HAP-1 (cell line): ENCODE measurements around the gene PTH1R.
A peak's percentile ranks its signal among the peaks of the same experiment; 100 is the strongest.

ENCODE experiments used
- DNase-seq, 2 experiments: peaks; one replicate each; pipeline ENCODE4 v3.0.0-alpha.2; 2016 to 2020; ENCODE audit warnings: low spot score in 2 of 2
- H3K27me3 ChIP-seq: fragments of 250-450 bp; sonication (Bioruptor Pico); 2 replicates; pipeline ENCODE4 v1.5.1; 2020; ENCODE audit warnings: low read depth, mild to moderate bottlenecking, moderate library complexity
- H3K36me3 ChIP-seq: fragments of 250-450 bp; sonication (Bioruptor Pico); replicated peaks from 2 replicates; pipeline ENCODE4 v1.5.1; 2020; ENCODE audit warnings: mild to moderate bottlenecking
- H3K4me1 ChIP-seq: fragments of 250-450 bp; sonication (Bioruptor Pico); 2 replicates; pipeline ENCODE4 v1.5.1; 2020; ENCODE audit warnings: mild to moderate bottlenecking
- H3K4me3 ChIP-seq: fragments of 250-450 bp; sonication (Bioruptor Pico); 2 replicates; pipeline ENCODE4 v1.5.1; 2020; ENCODE audit warnings: mild to moderate bottlenecking, moderate library complexity
- H3K9me3 ChIP-seq: fragments of 250-450 bp; sonication (Bioruptor Pico); 2 replicates; pipeline ENCODE4 v1.5.1; 2020; ENCODE audit warnings: mild to moderate bottlenecking, moderate library complexity
- in situ Hi-C: fragments of 300-500 bp; cut with MboI; formaldehyde crosslinking; loops from 3 replicates; pipeline ENCODE4 v1.14.3; 2020; ENCODE audit warnings: low sequenced_read_pairs, inconsistent platforms, mixed read lengths

Gene PTH1R

DNA sequence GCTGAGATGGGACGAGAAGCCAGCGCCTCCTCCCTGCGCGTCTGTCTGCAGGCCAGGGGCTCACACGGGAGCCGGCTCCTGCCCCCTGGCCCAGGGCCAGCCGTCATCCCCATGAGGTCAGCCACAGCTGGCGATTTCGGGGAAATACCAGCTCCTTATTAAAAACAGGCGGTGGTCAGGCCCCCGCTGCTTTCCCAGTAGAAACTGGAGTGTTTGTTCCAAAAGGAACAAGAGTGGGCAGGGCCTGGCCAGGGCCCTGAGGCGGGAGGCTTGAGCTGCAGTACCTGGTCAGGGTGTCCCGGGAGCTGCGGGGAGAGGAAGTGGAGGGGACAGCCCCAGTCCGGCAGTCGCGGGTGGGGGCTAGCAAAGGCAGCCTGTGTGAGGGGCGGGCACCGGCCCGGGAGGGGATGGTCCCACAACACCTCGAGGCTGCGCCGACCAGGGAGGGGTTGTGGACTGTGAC lies 32.1 kb upstream of the PTH1R start:
- in situ Hi-C loops = no loop called here

DNA sequence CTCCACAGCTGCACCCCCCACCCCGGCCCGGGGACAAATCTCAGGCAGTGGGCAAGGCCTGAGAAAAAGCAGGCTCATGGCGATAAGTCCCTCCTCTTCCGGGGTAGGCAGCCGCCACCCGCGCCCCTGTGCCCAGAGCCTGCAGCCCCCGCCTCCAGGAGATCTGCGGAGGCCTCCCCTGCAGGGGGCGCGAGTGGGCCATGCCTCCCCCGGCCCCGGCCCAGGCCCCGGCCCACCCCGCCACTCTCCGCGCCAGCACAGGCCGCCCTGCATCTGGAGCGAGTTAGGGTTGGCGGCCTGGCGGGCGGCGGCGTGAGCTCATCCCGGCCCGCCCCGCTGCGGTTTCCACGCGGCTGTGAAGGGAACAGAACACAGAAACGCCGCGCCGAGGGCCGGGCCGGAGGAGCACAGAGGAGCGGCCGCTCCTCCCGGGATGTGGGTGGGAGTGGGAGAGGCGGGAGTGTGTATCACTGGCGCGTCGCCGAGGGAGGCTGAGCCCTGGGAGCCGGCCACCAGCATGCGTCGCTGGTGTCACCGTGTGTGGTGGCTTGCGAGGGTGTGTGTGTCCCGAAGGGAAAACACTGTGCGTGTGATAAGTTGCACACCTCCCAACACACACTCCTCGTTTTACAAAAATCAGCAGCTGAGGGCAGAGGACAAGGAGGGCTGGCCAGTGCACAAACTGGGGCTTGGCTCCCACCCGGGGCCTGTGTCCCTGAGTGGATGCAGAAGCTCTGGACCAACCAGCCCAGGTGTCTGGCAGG lies 31.5 kb upstream of the PTH1R start:
- Histone ChIP-seq H3K36me3 (no peaks in the 10 kb centered on the region), H3K9me3 (peaks cover 3% of the 10 kb centered on the region; the same call in 1 of the 2 replicates), H3K4me1 (no peaks in the 10 kb centered on the region), H3K27me3 (no peaks in the 10 kb centered on the region), H3K4me3 (no peak overlapping the region)
- DNase-seq = no peak
- in situ Hi-C loops = no loop called here

More for the DNA sequence above, 32.1 kb upstream of the PTH1R start:
- Histone ChIP-seq H3K9me3 (peaks cover 3% of the 10 kb centered on the region; the same call in 1 of the 2 replicates), H3K4me1 (no peaks in the 10 kb centered on the region), H3K27me3 (no peaks in the 10 kb centered on the region), H3K4me3 (no peak overlapping the region), H3K36me3 (no peaks in the 10 kb centered on the region)
- no peak for DNase-seq

DNA sequence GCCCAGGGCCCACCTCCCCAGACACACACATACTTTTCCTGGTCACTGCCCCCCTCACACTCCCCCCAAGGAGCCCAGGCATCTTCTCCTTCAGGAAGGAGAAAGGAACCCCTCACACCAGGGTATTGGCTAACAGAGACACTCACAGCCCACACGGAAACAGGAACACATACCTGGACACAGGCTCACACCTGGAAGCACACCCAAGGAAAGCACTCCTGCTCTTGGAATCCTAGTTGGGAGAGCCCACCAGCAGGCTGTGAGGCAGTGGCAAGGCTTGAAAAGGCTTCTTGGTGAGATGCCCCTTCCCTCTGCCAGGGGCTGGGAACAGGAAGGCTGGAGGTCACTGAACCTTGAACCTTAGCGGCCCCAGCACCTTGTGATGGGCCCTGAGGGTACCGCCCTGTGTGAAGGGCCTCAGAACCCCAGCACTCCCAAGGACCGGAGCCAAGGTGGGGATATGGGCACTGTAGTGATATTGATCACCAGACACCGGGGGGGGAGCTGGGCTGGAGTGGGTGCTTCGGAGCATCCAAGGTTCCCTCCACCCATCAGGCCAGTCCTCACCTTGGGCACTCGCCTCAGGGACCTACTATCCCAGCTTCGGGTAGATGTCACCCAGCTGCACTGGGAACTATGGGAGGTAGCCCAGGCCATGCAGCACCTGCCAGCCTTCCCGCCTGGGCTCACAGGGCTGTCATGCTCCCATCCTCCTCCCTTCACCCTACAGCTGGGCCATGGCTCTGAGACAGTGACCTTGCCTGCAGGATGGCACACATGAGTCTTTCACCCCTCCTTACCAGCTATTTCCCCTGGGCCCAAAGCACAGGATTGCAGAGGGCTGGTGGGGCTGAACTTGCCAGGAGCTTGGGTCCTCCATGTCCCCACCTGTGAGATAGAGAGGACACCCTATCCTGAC lies 30.6 kb upstream of the PTH1R start:
- in situ Hi-C loops = no loop called here
- no peak overlapping the region for H3K4me3 ChIP-seq
- no peaks in the 10 kb centered on the region for H3K4me1 ChIP-seq
- H3K36me3 ChIP-seq = no peaks in the 10 kb centered on the region
- no peak for DNase-seq
- no peaks in the 10 kb centered on the region for H3K27me3 ChIP-seq
- no peaks in the 10 kb centered on the region for H3K9me3 ChIP-seq

DNA sequence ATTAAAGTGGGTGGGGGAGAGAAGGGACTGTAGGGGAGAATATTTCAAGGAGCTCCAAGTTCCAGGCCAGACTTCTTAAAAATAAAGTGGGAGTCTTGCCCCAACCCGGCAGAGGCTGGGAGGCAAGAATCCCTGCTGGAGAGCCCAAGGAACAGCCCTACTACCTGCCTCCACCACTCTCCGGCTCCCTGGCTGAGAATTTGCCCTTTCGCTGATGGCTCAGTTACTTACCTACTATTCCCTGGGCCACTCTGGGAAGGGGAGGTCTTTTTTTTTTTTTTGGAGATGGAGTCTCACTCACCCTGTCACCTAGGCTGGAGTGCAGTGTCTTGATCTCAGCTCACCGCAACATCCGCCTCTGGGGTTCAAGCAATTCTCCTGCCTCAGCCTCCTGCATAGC lies 29.8 kb upstream of the PTH1R start:
- no peaks in the 10 kb centered on the region for H3K9me3 ChIP-seq
- no peak overlapping the region for H3K4me3 ChIP-seq
- no peaks in the 10 kb centered on the region for H3K4me1 ChIP-seq
- no peaks in the 10 kb centered on the region for H3K27me3 ChIP-seq
- no peaks in the 10 kb centered on the region for H3K36me3 ChIP-seq
- in situ Hi-C loops = no loop called here
- no peak for DNase-seq

DNA sequence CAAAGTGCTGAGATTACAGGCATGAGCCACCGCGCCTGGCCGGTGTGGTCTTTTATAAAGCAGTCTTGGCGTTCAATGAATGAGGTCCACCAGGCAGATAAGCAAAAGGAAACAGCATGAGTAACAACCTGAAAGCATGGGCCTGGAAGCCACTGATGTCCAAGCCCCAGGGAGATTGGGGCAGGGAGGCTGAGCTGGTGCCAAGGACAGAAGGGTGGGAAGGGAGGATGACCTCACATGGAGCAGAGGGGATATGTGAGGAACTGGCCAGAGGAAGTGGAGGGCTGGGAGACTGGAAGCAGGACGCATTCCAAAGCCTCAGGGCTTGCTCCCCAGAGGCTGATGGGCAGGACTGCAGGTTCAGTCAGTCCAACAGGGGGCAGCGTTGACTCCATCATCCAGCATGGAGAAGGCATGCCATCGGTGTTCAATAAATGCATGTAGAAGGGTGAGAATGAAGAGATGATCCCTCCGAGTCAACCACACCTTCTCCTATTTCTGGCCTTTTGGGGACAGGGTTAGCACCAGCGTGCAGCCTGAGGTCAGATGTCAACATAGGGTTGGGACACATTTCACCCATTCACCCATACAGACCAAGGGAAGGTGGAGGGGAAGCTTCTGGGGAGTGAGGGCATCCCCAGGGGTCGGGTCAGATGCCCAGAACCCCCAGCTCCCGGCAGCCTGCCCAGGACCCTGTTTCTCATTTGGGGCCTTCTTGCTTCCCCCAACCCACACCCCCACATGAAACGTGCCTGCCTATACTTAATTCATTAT lies 29.1 kb upstream of the PTH1R start:
- Histone ChIP-seq H3K9me3 (no peaks in the 10 kb centered on the region), H3K4me1 (no peaks in the 10 kb centered on the region), H3K4me3 (no peak overlapping the region), H3K27me3 (no peaks in the 10 kb centered on the region), H3K36me3 (no peaks in the 10 kb centered on the region)
- in situ Hi-C loops = no loop called here
- peak in 1 of 2 experiments; percentile 55 for DNase-seq

DNA sequence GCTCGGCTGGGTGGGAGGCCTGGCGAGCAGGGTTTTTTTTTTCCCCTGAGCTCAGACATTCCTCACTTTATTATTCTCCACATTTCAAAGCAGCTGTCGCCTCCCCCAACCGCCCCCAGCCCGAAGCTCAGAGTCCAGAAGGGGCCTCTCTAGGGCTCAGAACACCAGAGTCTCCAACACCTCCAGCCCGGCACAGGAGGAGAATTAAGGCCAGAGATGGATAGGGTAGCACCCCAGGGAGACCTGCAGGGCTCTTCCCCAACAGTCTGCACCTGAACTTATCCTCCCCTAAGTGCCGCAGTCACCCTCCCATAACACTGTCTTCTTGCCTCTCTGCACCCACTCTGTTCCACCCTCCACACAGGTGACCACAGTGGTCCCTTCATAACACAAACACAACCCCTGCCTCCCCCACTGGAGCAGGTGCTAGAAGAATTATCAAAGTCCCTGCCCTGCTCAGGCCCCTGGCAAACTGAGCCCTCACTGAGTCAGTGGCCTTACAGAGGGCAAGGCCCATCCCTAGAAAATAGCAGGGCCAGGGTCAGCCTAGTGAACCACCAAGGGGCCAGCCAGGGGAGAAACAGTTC lies 28.4 kb upstream of the PTH1R start:
- in situ Hi-C loops = no loop called here
- H3K36me3 ChIP-seq = no peaks in the 10 kb centered on the region
- no peak overlapping the region for H3K4me3 ChIP-seq
- no peaks in the 10 kb centered on the region for H3K27me3 ChIP-seq
- DNase-seq = no peak
- H3K9me3 ChIP-seq = no peaks in the 10 kb centered on the region
- H3K4me1 ChIP-seq = no peaks in the 10 kb centered on the region

DNA sequence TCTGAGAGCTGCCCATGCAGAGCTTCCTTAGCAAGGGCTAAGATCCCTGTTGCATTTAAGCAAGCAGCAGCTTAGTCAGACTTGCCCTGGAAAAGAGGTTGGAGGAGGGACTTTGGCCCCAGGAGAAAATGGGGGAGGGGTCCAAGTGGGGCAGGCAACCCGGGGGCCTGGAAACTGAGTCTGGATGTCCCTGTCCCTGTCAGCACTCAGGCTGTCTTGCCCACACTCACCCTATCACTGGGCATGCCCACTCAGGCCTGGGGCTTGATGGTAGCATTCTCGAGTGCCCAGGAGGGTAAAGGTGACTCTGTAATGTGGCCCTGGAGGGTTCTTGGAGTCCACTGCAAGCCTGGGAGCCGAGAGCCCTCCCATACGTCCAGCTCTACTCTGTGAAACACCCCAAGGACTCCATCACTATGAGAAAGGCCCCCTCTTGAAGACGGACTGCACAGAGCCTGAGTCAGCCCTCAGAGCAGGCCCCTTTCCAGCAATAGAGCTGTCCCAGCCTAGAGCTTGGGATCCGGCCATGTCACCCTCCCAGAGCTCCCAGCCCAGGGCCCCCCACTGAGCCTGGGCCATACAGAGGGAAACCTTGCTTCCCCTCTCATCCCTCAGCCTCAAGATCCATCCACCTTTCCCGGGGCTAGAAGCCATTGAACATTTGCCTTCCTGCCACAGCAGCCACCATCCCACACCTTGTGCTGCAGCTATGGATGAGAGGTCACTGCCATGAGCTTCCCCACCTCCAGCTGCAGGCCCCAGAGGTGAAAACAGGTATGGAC lies 27.6 kb upstream of the PTH1R start:
- Histone ChIP-seq H3K36me3 (no peaks in the 10 kb centered on the region), H3K4me1 (no peaks in the 10 kb centered on the region), H3K9me3 (no peaks in the 10 kb centered on the region), H3K4me3 (no peak overlapping the region), H3K27me3 (no peaks in the 10 kb centered on the region)
- in situ Hi-C loops = no loop called here
- no peak for DNase-seq

DNA sequence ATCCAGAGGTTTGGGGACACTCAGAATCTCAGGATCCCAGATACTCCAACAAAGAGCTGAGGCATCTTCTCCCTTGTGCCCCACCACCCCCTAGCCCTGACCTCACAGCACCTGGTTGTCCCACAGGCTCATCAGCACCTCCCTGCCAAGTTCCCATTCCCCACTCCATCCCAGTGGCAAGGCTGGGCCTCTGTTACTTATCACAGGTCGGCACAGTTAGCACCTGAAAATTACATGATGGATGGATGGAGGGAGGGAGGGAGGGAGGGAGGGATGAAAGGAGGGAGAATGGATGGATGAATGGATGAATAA lies 27.1 kb upstream of the PTH1R start:
- Histone ChIP-seq H3K27me3 (no peaks in the 10 kb centered on the region; the same call in 1 of the 2 replicates), H3K36me3 (no peaks in the 10 kb centered on the region), H3K4me1 (no peaks in the 10 kb centered on the region), H3K9me3 (no peaks in the 10 kb centered on the region), H3K4me3 (no peak overlapping the region)
- in situ Hi-C loops = no loop called here
- no peak for DNase-seq

DNA sequence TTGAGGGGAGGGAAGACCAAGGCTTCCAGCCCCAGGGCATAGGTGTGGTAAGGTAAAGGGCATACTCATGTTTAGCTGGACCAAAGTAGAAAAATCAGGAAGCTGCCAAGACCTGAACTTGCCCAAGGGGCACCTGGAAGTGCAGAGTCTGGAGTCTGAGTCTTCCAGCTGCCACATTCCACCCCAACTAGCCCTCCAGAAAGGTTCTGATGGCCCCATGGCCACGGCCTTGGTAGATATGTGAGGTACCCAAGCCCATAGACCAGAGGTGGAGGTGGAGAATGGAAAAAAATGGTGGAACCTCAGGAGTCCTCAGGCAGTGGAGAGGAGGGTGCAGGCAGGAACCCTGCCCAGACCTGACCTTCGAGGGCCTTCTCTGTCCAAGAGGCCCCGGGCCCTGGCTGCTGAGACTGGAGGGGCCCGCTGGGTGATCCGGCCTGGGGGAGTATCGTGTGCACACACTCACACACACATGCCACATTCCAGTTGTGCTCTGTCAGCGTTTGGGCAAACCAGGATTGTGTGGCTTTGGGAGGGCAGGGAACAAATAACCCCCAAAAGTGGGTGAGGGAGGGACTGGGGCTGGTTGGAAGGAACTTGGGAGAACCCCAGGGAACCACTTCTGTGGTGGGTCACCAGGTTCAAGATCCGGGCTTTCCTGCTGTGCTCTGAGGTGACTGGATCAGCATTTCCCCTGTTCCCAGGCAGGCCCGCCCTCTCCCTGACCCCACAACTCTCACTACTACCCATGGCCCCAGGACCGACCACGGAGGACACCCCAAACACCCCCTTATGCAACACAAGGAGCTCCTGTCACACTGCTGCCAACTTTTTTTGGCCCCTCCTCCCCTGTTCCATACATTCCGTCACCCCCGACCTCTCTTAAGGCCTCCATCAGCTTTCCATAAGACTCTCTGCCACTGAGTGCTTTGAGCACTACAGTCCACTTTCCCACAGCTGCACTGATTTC lies 25.9 kb upstream of the PTH1R start:
- no peak overlapping the region for H3K4me3 ChIP-seq
- in situ Hi-C loops = no loop called here
- no peaks in the 10 kb centered on the region for H3K4me1 ChIP-seq
- no peaks in the 10 kb centered on the region for H3K36me3 ChIP-seq
- no peaks in the 10 kb centered on the region; the same call in 1 of the 2 replicates for H3K27me3 ChIP-seq
- H3K9me3 ChIP-seq = no peaks in the 10 kb centered on the region
- no peak for DNase-seq

DNA sequence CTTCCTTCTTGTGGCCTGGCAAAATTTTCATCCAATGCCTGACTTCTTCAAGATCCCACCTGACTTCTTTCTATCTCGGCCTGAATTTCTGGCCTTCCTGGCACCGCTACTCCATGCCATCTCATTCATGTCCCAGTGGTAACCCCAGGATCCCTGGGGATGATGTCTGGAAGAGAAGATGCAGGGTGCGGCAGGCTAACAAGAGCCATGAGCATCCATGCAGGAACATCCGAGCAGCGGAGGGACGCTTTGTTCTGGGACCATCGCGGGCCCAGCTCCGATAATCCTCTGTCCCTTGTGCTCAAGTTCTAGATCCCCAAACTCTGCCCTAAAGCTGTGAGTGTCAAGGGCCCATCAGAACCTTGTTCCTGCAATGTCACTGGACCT lies 25.2 kb upstream of the PTH1R start:
- in situ Hi-C loops = no loop called here
- Histone ChIP-seq H3K4me1 (no peaks in the 10 kb centered on the region), H3K27me3 (no peaks in the 10 kb centered on the region; the same call in 1 of the 2 replicates), H3K36me3 (no peaks in the 10 kb centered on the region), H3K9me3 (no peaks in the 10 kb centered on the region), H3K4me3 (no peak overlapping the region)
- no peak for DNase-seq

DNA sequence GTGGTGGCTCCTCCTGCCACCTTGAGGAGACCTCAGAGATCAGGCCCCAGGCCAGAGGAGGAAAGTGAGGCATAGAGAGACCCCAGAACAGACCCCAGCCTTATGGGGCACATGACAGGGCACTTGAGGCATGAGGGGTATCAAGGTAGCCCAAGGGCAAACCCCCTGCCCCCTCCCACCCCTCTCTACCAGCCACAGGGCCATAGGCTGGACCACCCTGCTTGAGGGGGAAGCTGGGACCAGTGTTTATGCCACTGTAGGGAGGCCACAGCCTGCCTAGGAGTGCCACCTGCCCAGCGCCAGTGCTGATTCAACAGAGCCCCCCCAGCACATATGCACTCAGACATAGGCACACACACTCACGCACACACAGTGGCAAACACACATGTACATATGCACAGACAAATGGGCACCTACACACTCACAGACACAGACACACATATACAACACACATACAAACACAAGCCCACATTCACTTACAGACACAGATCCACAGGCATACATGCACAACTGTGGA lies 24.6 kb upstream of the PTH1R start:
- no peaks in the 10 kb centered on the region for H3K36me3 ChIP-seq
- no peak overlapping the region for H3K4me3 ChIP-seq
- H3K9me3 ChIP-seq = no peaks in the 10 kb centered on the region
- peak in 1 of 2 experiments; percentile 2 for DNase-seq
- in situ Hi-C loops = no loop called here
- H3K4me1 ChIP-seq = no peaks in the 10 kb centered on the region
- H3K27me3 ChIP-seq = no peaks in the 10 kb centered on the region; the same call in 1 of the 2 replicates
